Measurements from ENCODE around the gene ESPL1.
"Not testable (repeated sequence)": the region's sequence is repeated elsewhere in the genome, so short reads cannot be mapped to it uniquely, and the experiment has no call there.

ESPL1 gene

DNA sequence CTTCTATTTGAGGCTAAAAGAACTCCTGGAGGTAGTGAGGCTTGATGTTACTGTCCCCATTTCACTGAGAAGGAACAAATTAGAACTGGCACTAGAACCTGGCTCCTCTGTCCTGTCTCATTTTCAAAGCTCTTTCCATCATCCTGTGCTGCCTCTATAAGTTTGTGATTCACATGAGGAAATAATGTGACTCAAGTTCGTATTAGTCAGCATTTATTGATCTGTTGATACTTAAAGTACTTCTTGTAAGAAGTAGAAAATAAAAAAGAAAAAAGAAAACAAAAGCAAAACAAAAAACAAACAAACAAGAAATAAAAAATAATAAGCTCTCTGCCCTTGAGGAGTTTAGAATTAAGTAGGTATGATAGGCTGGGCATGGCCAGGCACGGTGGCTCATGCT lies 2.3 kb upstream of the ESPL1 start:
- no peak for DNase-seq

DNA sequence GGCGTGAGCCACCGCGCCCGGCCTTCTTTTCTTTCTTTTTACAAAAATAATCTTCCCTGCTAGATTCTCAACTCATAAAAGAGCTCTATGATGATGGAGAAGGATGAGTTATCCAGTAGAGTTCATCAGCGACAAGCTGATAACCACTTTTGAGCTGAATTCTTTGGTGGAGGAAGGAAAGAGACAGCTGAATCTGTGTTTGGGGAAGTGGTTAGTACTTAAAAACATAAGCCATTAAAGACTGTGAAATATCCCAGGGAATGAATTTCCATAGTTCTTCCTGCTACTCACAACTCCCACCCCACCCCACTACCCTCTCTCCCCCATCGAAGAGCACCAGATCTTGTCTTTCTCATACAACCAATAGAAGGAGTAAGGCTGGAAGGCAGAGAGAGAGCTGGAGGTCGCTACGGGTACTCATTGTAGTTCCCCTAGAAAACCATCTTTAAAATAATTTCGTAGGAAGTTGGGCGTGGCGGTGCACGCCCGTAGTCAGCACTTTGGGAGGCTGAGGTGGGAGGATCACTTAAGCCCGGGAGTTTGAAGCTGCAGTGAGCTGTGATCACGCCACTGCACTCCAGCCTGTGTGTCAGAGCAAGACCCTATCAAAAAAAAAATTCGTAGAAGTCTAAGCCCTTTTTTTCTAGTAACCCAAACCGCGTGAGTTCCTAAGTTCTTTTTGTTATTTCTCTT lies 647 bp upstream of the ESPL1 start:
- DNase-seq: peak; percentile 15 to 34

DNA sequence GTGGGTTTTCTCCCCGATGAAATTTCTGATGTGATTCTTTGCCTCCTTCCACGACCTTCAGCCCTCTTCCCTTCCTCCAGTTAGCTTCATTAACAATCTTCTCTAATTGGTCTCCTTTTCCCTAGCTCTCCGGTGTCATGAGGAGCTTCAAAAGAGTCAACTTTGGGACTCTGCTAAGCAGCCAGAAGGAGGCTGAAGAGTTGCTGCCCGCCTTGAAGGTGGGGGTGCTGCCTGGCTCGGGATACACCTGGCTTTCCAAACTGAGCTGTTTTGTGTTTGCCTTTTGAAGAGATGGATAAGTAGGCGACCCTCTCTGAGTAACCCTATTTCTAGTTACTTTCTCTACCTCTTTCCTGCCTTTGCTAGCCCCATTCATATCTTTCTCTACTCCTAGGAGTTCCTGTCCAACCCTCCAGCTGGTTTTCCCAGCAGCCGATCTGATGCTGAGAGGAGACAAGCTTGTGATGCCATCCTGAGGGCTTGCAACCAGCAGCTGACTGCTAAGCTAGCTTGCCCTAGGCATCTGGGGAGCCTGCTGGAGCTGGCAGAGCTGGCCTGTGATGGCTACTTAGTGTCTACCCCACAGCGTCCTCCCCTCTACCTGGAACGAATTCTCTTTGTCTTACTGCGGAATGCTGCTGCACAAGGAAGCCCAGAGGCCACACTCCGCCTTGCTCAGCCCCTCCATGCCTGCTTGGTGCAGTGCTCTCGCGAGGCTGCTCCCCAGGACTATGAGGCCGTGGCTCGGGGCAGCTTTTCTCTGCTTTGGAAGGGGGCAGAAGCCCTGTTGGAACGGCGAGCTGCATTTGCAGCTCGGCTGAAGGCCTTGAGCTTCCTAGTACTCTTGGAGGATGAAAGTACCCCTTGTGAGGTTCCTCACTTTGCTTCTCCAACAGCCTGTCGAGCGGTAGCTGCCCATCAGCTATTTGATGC lies 797 bp downstream of the ESPL1 start:
- DNase-seq: no peak

DNA sequence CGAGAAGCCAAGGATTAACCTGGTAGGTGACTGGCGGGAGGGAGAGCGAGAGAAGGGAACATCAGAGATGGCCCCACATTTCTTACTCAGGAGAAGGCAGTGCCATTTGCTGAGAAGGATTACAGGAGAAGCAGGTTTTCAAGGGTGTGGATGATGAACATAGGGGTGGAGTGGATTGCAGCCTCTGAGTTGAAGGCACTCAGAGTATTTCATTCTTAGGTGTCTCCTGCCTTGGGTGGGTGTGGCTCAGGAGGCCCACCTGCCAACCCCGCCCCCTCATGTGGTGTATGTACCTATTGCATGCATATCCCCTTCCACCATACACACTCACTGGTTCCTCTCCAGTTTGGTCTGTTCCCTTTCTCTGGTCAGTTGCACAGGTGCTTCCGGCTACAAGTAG lies 6.3 kb downstream of the ESPL1 start:
- DNase-seq: no peak

DNA sequence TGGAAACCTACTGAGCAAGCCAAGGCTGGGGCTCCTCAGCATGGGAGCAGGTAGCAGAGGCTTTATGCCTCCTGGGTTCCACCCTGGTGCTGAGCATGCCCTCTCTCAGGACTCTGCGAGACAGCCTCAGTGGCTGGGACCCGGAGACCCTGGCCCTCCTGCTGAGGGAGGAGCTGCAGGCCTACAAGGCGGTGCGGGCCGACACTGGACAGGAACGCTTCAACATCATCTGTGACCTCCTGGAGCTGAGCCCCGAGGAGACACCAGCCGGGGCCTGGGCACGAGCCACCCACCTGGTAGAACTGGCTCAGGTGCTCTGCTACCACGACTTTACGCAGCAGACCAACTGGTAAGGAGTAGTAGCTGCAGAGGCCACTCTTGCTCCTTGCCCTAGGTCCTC lies 8.4 kb downstream of the ESPL1 start:
- no peak for DNase-seq

DNA sequence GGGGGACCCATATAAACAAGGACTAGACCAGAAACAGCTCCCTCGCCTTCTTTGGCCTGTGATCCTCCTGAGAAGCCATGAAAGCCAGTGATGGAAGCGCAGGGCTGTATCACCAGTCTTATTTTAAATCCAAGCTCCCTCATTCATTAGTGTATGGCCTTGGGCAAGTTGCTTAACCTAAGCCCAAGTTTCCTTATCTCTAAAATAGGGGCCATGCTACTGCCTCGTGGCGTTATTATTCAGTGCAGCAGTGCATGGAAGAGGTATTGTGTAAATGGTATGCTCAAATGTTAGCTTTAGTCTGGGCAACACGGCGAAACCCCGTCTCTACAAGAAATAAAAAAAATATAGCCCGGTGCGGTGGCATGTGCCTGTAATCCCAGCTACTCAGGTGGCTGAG lies 9.9 kb downstream of the ESPL1 start:
- DNase-seq: no peak

DNA sequence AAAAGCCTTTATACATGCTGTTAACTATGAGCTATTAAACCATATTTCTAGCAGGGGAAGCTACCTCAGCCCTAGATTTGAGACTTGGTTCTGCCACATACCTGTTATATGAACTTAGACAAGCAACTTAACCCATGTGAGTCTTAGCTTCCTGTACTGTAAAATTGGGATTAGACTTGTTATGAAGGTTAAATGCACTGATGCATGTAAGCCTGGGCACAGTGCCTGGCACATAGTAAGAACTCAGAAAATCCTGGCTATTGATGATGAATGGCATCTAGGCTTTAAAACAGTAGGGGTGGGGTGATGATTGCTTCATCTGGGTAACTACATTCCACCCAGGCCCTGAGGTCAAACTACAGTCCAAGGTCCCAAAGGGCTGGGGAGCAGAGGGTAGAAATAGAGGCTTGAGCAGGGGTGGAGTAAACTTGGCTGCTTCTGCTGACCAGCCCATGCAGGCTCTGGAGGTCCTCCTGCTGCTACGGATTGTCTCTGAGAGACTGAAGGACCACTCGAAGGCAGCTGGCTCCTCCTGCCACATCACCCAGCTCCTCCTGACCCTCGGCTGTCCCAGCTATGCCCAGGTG lies 11.3 kb downstream of the ESPL1 start:
- DNase-seq: no peak

DNA sequence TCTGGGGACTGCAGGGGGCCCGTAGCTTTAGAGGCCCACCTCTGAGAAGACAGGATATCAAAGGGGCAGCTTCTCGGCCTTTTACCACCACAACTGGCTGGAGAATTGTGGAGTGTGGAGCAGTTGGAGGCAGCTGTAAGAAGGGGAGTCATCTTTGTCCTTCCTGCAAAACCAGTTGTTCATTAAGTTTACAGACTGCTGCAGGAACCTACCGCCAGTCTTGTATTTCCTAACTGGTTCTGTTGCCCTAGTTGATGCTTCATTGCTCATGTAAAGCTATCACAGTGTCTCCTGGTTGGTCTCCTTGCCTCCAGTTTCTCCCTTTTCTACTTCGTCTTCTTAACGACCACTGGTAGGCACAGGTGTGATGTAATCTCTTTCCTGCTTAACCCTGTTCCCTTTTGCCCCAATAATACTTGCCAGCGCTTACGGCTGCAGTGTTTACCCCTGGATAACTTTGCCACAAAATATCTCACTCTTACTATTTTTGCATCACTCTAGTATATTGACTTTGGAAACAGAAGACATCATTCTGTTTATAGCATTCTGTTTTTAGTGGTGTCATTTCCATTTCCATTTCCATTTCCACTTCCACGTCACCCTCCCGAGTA lies 11.9 kb downstream of the ESPL1 start:
- DNase-seq: no peak

DNA sequence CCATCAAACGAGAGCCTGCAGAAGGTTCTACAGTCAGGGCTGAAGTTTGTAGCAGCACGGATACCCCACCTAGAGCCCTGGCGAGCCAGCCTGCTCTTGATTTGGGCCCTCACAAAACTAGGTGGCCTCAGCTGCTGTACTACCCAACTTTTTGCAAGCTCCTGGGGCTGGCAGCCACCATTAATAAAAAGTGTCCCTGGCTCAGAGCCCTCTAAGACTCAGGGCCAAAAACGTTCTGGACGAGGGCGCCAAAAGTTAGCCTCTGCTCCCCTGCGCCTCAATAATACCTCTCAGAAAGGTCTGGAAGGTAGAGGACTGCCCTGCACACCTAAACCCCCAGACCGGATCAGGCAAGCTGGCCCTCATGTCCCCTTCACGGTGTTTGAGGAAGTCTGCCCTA lies 18.3 kb downstream of the ESPL1 start:
- no peak for DNase-seq

DNA sequence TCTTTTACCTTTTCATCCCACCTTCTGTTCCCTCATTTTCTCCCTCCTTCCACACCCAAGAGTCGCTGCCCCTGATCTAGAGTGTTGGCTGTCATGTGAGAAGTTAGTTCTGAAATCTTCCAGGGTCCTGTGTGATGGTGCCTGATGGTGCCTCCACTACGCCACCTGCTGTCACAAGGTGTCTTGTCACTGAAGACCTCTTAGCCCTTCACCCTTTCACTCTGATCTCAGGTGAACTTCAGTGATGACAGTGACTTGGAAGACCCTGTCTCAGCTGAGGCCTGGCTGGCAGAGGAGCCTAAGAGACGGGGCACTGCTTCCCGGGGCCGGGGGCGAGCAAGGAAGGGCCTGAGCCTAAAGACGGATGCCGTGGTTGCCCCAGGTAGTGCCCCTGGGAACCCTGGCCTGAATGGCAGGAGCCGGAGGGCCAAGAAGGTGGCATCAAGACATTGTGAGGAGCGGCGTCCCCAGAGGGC lies 19.7 kb downstream of the ESPL1 start:
- DNase-seq: peak; percentile 3 to 54

DNA sequence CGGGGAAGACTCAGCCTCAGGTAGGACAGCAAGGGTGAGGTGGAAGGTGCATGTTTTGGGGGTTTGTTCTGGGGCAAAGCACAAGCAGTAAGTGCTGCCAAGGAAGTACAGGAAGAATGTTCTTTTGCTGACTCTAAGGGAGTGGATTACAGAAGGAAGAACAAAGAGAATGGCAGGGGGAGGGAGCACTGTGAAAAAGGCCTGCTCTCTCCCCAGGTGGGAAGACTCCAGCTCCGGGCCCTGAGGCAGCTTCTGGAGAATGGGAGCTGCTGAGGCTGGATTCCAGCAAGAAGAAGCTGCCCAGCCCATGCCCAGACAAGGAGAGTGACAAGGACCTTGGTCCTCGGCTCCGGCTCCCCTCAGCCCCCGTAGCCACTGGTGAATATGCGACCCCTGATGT lies 20.2 kb downstream of the ESPL1 start:
- DNase-seq: no peak

DNA sequence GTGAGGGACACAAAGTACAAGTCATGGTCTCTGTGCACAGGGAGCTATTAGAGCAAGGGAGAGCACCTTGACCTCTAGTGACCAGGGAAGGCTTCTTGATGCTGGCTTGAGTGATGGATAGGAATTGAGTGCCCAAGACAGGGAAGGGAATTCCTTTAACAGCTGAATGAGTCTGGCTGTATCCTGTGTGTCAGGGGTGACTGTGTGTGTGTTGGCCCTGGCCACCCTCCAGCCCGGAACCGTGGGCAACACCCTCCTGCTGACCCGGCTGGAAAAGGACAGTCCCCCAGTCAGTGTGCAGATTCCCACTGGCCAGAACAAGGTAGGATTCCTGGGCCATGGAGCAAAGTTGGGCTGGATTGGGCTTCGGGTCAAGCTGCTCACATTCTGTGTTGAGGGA lies 21.8 kb downstream of the ESPL1 start:
- no peak for DNase-seq

DNA sequence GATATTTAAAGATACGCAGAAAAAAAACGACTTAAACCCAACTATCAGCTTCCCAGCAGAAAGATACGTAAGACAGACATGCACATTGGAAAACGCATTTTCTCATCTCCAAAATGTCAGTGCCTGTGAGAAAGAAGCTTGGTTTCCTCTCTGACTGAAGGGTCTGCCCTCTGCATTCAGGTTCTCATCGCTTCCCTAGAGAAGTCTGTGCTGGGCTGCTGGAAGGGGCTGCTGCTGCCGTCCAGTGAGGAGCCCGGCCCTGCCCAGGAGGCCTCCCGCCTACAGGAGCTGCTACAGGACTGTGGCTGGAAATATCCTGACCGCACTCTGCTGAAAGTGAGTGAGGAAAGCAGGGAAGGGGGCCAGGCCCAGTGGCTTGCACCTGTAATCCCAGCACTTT lies 22.6 kb downstream of the ESPL1 start:
- DNase-seq: no peak

DNA sequence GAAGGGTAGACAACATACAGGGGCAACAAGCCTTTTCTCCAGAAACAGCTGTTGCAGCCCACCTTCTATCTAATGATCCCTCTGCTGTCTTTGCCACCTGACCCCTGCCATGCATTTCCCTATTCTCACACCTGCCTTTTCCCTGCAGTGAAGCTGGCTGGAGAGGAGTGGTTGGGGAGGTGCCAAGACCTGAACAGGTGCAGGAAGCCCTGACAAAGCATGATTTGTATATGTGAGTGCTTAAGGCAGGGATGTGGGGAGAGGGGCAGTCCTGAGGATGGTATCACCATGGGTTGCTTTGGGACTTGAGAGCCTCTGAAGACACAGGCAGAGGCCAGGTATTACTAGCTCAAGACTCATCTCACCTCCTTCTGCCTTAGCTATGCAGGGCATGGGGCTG lies 24.3 kb downstream of the ESPL1 start:
- DNase-seq: no peak

DNA sequence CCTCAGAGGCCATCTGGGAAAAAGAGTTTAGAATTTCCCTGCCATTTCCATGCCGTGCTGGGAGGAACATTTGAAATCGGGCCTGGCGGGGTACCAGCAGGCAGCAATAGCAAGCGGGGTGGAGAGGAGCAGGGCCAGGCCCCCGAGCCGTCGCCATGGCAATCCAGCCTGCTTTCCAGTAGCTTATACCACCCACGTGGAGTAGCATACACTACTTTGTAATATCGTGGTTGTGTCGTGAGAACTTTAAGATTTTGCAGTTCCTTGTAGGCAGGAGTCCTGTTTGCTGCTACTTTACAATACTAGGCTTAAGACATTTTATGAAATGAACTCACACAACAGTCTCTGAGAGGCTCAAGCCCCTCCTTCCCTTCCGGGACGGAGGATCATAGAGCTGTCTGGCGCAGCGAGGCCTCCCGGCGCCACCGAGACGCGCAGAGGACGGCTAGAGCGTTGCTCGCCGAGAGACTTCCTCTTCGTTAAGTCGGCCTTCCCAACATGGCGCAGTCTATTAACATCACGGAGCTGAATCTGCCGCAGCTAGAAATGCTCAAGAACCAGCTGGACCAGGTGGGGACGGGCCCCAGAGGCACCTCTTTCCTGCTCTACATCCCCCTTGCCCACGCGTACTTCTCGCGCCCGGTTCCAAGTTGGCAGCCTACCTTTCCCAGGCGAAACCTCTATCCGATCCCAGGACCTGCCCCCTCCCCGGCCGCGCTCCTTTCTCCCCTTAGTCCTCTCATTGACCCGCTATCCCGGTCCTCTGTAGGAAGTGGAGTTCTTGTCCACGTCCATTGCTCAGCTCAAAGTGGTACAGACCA lies 27.2 kb downstream of the ESPL1 start, which contains the start of gene PFDN5:
PFDN5 (plus strand) TSS at position 473 of the 821 bp plus-strand sequence; CDS start at position 499, 26 bp downstream.
- peak; percentile 69 to 80 for DNase-seq

DNA sequence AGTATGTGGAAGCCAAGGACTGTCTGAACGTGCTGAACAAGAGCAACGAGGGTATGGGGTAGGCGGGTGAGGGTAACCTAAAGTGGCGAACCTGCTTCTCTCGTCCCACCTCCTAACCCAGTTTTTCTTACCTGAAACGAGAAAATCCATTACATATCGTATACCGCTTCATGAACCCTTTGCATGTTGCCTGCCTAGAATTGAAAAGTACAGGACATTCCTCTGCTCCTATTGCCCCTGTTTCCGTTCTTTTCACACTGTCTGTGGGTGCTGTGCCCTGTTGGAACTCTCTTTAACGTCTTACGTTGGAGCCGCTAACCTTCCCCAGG lies 27.8 kb downstream of the ESPL1 start:
- DNase-seq: no peak

DNA sequence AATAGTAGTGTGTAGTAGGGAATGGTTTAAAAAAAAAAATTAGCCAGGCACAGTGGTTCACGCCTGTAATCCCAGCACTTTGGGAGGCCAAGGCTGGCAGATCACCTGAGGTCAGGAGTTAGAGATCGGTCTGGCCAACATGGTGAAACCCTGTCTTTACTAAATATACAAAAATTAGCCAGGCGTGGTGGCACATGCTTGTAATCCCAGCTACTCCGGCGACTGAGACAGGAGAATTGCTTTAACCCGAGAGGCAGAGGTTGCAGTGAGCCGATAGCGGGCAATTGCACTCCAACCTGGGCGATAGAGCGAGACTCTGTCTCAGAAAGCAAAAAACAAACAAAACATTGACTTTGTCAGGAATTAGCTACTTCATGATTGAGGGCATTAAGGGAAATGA lies 29.0 kb downstream of the ESPL1 start:
- not testable (repeated sequence) for DNase-seq

DNA sequence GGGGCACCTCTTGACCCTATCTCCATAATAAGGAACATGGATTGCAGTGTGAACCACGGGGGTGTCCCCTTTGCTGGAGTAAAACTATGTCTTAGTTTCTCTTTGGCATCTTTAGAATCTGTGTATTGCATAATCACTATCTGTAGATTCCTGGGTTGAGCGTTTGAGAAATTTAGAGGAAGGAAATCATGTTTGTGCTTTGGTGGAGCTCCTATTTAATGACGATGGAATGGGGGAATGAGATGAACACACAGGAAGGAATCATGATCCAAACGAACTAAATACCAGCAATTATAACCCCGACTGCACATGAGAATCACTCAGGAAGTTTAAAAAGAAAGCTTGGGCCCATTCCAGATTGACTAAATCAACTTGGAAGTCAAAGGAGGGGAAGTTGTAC lies 30.1 kb downstream of the ESPL1 start:
- peak in 1 of 2 donors; percentile 19 for DNase-seq

DNA sequence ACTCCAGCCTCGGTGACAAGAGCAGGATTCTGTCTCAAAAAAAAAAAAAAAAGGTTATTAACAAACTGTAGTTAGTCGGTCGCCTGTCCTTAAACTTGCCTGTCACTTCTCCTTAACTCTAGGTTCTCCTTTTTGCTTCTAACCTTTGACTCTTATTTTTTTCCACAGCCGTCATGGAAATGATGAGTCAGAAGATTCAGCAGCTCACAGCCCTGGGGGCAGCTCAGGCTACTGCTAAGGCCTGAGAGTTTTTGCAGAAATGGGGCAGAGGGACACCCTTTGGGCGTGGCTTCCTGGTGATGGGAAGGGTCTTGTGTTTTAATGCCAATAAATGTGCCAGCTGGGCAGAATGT lies 31.0 kb downstream of the ESPL1 start:
- peak; percentile 80 to 83 for DNase-seq

DNA sequence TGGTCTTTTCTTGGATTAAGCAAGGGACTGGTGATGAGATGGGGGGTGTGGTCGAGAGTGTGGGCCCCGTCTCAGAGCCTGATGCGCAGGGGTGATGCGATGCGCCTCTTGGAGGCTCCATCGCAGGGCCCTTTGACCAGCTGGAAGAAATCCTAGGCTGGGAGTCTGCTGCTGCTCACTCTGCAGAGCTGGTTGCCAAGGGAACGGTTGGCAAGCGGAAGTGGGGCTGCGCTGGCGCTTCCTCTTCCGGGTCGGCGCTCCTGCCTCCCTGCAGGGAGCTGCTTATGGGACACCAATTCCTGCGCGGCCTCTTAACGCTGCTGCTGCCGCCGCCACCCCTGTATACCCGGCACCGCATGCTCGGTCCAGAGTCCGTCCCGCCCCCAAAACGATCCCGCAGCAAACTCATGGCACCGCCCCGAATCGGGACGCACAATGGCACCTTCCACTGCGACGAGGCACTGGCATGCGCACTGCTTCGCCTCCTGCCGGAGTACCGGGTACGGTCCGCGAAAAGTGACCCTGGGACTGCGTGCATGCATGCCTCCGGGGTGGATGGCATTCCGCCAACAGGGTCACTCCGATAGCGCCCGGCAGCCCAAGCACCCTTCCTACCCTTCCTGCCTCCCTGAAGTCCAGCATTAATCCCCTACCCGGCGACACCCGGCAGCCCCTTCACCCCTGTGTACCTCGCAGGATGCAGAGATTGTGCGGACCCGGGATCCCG lies 31.5 kb downstream of the ESPL1 start, which contains the start of gene MYG1:
MYG1 (plus strand) TSS at position 242 of the 727 bp plus-strand sequence; CDS start at position 285, 43 bp downstream.
- DNase-seq: peak; percentile 68 to 80

DNA sequence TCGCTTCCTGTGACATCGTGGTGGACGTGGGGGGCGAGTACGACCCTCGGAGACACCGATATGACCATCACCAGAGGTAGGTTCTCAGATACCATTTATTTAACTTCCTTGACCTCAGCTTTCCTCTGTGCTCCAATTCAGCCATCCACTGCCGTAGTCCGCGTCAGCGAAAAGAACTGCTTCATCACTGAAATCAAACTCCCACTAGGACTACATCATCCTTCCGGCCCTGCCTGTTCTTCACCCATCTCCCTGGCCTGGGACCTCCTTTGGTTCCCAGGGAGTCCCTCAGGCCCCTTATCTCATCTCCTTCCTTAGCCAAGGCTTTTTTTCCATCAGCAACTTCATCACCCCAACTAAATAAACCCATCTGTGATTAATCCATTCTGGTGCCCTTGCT lies 32.1 kb downstream of the ESPL1 start:
- no peak for DNase-seq

DNA sequence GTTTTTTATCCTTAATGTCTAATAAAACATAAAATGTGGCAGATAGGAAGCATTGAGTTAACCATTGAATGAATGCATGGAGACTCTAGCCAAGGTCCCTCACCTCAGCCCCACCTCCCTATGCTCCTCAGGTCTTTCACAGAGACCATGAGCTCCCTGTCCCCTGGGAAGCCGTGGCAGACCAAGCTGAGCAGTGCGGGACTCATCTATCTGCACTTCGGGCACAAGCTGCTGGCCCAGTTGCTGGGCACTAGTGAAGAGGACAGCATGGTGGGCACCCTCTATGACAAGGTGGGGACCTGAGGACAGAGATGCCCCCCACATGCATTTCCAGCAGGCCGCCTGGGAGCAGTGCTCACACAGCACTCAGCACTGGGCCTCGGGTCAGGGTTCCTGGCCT lies 34.8 kb downstream of the ESPL1 start:
- DNase-seq: no peak

Data from bone marrow (tissue), 2 donors.